GM18508 (cell line): ENCODE measurements around the gene BCAT1.
"Not testable (repeated sequence)": the region's sequence is repeated elsewhere in the genome, so short reads cannot be mapped to it uniquely, and the experiment has no call there.

ENCODE experiments used
- ATAC-seq: cut with Tn5 transposase; IDR thresholded peaks from one replicate; pipeline ENCODE4 v1.9.1; 2021; ENCODE audit warnings: moderate number of reproducible peaks; ENCODE audit not compliant: insufficient read depth, unreplicated experiment

The BCAT1 gene

DNA sequence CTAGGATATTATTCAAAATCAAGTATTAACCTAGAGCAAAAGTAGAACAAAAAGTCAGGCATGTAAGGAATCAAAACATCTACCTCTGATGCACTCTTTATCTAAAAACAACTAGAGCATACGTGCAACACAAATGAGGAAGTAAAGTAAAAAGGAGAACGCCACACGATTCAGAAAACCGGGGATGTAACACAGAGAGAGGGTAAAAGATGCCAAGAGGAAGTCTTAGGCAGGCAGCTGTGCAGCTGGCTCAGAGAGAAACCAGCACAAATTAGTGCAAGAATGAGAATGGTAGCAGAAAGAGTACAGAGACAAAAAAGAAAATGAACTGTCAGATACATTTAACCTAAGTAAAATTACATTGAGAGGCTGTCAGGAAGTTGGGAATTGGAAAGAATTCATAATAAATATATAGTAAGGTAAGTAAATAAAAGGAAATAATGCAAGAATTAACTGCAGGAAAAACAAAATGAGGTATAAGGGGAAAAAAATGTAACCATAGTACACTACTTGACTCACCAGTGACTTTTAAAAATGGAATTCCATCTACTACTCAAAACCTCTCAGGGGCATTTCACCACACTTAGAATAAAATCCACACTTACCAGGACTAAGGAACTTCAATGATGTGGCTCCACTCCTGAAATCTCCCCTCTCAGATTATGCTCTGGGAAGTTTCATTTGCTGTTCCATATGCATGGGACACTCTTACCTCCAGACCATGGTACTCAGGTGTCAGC is 17.1 kb downstream of the BCAT1 start:
- ATAC-seq, result peak; percentile 78

DNA sequence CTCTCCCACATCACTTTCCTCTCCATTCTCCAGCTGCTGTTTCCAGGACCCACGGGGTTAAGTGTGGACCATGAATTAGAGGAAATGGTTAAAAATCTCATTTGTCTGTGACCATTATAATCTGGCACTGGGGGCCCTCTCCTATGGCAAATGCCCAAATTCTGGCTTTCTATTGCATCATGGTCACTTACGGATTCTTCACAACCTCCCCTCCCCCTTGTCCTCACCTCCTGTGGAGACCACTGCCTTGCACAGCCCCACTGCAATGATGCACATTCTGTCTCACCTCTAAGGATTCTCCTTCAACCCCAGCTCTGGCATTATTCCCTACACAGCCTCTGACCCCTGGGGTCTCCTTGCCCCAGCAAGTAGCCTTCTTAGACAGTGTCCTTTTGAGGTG is 18.9 kb downstream of the BCAT1 start:
- no peak for ATAC-seq

DNA sequence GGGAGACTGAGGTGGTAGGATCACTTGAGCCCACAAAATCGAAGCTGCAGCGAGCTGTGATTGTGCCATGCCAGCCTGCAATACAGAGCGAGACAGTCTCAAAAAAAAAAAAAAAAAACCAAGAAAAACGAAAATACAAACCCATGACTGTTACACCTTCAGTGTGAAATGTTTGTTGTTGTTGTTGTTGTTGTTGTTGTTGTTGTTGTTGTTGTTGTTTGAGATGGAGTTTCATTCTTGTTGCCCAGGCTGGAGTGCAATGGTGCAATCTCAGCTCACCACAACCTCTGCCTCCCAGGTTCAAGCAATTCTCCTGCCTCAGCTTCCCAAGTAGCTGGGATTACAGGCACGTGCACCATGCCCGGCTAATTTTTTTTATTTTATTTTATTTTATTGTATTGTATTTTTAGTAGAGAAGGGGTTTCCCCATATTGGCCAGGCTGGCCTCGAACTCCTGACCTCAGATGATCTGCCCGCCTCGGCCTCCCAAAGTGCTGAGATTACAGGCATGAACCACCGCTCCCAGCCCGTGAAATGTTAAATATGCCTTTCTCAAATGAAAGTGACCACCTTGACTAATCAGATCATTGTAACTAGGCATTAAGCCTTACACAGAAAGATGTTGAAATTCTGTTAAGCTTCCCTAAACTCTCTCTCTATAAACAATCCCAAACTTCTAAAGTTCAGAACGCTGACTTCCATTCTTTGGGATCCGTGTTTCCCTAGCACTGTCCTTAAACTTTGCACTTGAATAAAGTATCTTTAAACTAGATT is 20.2 kb downstream of the BCAT1 start:
- not testable (repeated sequence) for ATAC-seq

DNA sequence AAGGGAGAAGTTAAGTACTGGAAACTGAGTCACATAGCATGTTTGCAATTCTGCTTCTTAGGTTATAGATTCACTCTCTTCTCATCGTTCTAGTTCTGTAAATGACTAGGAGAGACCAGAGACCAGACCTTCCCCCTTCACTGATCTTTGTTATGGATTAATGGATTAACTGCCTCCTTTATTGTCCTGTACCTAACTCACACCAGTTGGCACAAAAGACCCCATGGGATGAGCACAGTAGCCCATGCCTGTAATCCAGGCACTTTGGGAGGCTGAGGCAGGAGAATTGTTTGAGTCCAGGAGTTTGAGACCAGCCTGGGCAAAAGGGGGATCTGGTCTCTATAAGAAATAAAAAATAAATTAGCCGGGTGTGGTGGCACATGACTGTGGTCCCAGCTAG is 20.8 kb downstream of the BCAT1 start:
- ATAC-seq, result no peak

DNA sequence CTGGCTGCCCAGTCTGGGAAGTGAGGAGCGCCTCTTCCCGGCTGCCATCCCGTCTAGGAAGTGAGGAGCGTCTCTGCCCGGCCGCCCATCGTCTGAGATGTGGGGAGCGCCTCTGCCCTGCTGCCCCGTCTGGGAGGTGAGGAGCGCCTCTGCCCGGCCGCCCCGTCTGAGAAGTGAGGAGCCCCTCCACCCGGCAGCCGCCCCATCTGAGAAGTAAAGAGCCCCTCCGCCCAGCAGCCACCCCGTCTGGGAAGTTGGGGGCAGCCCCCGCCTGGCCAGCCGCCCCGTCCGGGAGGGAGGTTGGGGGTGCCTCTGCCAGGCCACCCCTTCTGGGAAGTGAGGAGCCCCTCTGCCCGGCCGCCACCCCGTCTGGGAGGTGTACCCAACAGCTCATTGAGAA is 22.8 kb downstream of the BCAT1 start:
- not testable (repeated sequence) for ATAC-seq

DNA sequence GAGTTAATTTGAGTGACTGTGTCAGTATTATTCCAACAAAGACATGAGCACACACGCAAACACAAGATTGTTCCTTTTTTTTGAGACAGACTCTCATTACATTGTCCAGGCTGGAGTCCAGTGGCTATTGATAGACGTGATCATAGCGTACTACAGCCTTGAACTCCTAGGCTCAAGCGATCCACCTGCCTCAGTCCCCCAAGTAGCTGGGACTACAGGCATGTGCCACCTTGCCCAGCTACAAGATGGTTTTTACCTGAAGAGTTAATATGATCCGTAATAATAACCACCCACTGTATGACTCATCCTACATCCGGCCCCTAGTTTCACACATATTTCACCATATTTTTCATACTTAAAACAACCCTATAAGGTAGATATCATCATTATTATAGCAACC is 26.8 kb downstream of the BCAT1 start:
- ATAC-seq, result no peak

DNA sequence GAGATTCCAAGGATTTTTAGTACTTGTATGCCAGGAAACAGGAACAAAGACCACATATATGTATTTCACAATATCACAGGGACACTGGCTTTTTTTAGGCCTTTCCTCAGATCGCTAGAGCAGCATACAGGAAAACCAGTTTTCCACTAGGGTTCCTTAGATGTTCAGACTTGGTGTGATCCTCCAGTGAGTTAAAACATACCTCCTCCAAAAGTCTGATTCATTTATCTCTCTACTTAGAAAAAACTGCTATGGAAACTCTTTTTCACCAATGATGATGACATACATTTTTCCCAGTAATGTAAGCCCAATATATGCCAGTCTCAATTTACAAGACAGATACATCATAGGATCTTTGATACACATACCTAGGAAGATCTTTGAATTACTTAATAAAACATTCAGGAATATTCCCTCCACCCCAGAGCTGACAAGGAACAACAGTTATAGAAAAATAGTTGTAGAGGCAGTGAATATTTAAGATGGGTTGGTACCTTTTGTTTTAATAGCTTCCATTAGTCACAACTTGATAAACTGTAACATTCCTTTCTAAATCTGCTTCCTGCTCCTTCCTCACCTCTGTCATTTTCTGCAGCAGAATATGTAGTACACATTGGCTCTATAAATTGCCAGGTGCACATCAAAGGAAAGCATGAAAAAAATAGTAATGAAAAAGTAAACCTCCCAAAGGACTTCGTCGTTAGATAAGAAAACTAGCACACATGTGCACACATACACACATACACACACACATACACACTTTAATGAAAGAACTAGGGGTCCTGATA is 27.5 kb downstream of the BCAT1 start:
- ATAC-seq, result no peak

DNA sequence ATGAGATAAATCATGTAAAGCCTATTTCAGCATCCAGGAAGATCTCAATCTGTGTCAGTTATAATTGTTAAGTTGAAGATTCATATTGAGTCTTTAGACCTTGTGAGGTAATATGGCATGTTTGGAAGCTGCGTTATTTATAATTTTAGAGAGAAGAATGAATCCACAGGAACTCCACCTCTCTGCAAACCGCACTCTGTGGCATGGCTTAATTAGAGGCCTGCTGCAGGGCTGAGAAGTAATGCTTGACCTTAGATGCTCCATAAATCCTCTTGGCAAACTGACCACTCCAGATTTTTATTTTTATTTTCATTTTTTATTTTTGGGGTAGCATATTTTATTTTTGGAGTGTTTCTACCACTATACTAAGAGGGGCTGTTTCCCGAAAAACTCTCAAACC is 28.8 kb downstream of the BCAT1 start:
- no peak for ATAC-seq

DNA sequence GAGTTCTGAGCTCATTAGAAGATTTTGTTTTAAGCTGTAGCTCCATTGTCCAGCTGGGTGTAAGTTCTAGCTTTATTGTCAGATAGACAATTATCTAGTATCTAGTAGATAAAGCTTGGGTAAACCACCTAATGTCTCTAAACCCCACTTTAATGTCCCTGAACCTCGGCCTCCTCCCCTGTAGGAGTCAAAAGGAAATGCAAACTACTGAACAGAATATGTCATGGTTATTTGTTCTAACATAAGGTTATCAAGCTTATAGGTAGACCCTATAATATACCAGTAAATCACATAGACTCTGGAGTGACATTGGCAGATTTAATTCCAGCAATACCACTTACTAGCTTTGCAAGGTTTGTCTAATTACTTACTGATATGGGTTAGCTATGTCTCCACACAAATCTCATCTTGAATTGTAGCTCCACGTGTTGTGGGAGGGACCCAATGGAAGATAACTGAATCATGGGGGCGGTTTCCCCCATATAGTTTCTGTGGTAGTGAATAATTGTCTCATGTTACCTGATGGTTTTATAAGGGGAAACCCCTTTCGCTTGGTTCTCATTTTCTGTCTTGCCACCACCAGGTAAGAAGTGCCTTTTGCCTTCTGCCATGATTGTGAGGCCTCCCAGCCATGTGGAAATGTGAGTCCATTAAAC is 29.4 kb downstream of the BCAT1 start:
- no peak for ATAC-seq

DNA sequence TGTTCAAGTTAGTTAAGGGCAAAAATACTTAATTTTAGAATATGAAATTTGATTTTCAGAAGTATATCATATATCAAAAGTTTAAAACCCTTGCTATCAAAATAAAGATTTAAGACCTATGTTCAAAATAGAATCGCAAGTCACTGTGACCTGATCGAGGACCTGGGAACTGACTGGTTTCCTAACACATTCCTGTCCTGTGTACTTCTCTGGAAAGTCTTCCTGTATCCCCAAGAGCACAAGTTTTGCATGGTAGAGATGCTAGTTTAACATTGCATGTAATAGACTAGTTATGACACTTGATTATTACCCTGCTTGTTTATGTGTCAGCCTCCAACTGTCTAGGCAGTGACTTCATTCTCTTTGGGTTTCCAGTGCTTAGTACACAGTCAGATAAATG is 30.3 kb downstream of the BCAT1 start:
- no peak for ATAC-seq

DNA sequence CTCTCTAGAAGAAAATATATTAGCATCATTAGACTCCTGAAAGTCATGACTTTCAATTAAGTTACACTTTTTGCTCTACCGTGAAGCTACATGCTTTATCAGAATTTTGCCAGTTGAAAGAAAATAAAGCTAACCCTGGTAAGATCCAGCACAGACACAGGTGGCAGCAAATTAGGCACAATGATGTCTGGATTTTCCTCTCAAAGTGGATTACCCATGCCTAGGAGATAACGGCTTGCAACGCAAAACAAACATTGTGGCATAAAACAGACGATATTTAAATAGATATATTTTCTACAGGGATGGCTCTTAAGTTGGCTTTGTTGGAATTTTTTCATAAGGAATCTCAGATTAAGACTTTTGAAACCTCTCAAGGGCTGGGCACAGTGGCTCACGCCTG is 33.4 kb downstream of the BCAT1 start:
- ATAC-seq, result no peak

DNA sequence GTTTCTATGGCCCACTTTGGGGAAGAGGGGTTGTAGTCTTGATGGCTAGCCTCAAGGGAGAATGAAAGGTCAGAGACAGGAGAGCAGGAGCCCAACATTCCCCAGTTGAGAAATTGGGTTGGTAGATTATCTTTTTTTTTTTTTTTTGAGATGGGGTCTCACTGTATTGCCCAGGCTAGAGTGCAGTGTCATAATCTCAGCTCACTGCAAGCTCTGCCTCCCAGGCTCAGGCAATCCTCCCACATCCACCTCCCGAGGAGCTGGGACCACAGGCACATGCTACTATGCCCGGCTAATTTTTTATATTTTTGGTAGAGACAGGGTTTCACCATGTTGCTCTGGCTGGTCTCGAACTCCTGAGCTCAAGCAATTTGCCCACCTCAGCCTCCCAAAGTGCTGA is 34.9 kb downstream of the BCAT1 start:
- ATAC-seq, result no peak

DNA sequence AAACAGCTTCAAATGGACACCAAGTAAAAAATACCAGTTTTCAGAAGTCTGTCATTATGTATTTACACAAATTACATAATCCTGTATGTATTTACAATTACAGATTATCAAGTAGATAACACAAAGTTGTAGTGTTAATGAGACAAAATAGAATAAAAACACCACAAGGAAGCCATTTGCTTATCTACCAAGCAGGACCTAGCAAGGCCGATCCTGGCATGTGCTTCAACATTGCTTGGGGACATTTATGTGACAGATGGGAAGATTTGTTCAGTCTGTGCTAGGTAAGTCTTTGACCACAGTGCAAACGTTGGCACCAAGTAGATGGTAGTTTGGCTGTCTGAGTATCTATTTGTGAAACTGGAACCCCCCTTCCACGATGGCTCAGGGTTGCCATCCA is 35.8 kb downstream of the BCAT1 start:
- ATAC-seq, result no peak

DNA sequence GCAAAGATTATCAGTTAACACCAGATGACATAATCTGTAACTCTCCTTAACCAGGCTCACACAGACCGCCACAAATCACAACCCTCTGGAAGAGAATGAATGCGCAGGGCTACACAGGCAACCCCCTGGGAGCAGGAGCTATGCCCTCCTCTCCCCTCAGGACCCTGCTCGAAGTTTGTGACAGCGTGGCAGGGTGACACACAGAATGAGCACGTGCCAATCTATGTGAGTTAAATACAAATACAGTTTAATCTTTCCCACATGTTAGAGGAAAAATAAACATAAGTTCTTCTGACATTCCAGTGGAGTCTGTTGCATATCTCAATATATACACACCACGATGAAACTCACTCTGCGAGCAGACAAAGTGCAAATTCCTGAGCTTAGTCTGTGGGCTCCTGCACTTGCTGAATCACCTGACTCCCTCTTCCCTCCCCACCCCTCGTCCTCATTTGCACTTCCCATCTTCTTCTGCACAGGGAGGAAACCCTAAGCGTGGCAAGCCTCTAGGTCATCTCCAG is 37.6 kb downstream of the BCAT1 start:
- no peak for ATAC-seq

DNA sequence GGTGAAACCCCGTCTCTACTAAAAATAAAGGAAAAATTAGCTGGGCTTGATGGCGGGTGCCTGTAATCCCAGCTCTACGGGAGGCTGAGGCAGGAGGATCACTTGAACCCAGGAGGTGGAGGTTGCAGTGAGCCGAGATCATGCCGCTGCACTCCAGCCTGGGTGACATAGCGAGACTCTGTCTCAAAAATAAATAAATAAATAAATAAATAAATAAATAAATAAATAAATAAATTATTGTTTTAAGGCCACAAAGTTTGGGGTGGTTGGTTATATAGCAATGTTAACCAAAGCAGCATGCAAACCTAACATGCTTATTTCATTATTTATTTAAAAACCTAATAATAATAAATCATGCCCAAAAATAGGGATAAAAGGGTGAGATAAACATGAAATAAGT is 38.7 kb downstream of the BCAT1 start:
- not testable (repeated sequence) for ATAC-seq

DNA sequence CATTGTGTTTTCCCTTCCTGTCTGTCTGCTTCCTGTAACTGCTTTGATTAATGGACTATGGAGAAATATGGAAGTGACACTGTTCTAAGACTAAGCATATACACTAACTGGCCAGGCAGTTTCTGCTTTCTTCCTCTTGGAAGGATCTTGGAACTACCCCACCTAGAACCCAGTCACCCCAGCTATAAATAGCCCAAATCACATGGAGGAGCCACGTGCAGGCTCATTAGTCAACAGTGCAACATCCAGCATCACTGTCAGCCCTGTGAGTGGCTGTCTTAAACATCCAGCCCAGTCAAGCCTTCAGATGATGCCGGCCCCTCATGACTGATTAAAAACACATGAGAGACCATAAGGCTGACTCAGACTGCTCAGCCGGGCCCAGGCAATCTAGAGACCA is 39.2 kb downstream of the BCAT1 start:
- ATAC-seq, result no peak

DNA sequence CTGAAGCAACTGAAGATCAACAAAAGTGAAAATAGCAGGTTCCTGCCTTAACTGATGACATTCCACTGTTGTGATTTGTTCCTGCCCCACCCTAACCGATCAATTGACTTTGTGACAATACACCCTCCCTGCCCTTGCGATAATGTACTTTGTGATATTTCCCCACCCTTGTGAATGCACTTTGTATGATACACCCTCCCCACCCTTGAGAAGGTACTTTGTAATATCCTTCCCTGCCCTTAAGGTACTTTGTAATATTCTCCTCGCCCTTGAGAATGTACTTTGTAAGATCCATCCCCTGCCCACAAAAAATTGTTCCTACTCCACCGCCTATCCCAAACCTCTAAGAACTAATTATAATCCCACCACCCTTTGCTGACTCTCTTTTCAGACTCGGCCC is 41.4 kb downstream of the BCAT1 start:
- no peak for ATAC-seq

DNA sequence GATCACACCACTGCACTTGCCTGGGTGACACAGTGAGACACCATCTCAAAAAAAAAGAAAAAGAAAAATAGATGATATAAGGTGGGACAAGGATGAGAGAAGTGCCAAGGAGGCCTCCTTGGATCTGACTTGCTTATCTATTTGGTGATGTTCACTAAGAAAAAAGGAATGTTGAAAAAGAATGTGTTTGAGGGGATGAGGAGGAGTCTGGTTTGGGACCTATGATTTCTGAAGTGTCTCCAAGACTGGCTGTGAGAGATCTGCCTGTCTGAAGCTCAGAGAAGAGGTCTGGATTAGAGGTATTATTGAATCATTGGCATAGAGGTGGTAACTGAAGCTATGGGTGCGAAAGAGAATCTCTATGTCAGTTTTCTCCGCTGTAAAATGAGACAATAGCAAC is 42.8 kb downstream of the BCAT1 start:
- ATAC-seq, result no peak

DNA sequence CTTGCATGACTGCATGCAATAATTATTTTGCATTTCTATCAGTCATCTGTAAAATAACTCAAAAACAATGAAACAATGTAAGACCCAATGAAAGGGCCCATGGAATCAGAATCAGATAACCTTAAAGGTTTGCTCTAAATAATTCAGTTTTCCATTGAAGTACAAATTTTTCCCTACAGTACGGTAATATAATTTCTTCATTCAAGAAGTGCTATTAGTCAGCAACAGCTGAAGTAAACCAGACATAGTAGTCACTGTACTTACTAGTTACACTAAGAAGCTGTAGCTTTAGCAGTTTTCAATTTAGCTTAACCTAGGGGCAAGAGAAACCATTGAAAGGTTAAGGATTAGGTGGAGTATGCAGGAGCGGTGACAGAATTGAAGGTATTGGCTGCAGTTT is 43.5 kb downstream of the BCAT1 start:
- ATAC-seq, result no peak

DNA sequence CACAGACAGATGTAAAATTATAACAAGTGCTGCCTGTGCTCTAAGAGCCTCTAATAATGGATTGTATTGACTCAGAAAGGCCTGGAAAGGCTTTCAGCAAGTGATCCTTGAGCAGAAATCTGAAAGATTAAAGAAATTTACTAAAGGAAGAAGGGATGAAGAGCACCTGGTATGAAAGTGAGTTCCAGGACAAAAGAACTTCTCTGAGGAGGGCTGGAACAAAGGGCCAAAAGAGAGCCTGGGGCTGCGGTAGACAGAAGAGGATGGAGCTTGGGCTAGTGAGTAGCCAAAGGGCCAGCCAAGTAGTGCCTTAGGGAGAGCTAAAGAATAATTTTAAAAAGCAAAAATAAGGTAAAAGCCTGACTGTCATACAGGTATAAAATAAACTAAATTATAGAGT is 44.0 kb downstream of the BCAT1 start:
- ATAC-seq, result no peak
